ENCODE results near the gene TMEM158.

Gene TMEM158

DNA sequence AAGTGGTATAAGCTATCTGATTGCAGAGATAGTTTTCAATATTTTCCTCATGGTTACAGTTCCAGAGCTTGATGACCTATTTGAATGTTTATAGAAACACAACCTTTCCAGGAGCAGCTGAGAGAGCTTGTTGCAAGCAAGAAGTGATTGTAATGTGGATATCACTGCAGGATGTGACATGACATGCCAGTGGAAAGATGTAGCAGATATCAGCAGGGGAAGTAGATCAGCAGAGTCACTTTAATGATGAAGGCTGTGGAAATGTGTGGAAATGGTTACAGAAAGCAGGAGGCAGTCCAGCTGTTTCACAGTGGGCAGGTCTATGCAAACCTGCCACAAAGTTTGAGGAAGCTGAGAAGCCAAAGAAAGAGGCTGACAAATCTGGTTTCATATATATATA is 21.0 kb downstream of the TMEM158 start:
- FAIRE-seq (no peak), DNase-seq (ENCODE audit: insufficient read length, low spot score) (no peak)

DNA sequence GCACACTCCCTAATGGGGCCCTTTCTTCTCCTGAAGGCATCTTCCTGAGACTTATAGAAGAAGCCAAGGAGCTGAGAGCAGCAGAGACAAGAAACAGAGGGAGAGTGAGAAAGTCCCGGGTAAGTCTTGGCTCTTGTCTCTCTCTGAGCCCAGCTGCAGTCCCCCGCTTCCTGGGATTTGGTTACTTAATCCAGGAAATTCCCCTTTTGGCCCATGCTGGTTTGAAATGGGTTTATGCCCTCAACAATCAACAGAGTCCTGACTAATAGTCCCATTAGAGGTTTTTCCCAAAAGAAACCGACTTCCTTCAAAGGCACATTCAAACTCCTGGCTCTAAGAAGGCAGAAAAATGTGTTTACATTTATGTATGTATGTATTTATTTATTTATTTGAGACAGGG is 22.0 kb downstream of the TMEM158 start:
- DNase-seq (ENCODE audit: insufficient read length, low spot score) (no peak), FAIRE-seq (no peak)

DNA sequence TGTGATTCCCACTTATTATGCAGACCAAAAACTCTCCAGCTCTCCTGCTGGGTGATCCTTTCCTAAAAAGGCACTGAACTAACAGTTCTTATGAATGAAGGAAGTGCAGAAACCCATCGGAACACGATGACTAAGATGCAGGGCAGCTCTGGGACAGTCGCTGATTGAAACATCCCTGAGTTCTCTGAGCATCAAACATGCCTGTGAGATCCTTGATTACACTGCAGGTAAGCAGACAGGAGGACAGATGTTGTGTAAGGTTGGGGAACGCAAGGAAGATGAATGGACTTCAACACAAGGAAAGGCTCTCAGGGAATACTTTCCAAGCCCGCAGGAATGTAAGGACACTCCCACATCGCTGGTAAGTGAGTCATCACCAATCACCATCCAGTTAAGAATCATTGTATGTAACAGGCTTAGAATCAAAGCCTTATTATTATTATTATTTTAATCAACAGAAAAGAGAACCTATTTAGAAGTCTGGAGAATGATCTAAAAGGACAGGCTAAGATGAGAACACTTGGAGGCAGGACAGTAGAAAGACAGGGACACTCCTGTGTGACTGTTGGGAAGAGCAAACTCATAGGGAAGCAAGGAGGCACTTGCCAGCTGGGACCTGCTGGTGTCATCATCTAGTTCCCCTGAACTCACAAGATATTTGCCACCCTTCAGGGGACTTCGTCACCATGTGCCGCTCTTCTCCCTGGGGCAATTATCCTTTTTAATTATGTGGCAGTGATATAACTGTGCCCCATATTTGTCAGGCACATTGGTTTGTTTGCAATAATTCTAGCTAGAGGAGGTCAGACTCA is 26.0 kb downstream of the TMEM158 start:
- FAIRE-seq (peak; percentile 95), DNase-seq (ENCODE audit: insufficient read length, low spot score) (peak; percentile 92)

DNA sequence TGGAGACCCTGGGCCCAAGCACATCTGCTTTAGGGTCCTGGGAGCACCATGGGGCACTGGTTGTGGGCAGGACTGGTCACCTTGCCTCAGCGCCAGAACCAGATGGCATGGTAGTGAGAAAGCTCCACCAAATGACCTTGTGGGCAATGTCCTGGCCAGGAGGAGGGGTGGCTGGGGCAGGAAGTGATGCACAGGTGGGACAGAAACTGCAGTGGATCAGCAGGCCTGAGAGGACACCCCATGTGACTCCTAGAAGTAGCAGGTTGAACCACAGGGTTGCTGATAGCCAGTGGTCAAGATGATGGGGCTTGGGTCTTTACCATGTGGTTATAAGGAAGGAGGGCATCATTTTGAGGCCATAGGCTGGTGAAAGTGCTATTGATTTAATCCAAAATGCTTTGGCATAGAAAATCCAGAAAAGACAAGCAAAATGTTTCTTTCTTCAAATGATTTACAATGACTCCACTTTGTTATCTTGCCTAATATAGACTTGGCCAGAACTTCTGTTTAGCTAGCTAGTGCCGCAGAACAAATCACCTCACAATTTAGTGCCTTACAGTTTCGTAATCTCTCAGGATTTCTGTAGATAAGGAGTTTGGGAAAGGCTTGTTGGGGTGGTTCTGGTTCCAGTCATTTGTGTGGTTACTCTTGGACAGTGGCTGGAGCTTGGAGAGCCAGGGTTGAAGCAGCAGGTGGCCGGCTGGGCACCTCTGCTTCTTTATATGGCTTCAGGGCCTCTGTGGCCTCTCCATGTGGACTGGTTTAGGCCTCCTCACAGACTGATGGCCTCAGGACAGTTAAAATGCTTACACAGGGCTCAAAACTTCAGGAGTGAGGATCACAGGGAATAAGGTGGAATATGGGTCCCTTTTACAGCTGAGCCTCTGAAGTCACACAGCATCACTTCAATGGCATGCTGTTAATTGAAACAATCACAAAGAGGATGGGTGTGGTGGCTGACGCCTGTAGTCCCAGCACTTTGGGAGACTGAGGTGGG is 27.5 kb downstream of the TMEM158 start:
- FAIRE-seq, result no peak
- no peak for DNase-seq (ENCODE audit: insufficient read length, low spot score)

DNA sequence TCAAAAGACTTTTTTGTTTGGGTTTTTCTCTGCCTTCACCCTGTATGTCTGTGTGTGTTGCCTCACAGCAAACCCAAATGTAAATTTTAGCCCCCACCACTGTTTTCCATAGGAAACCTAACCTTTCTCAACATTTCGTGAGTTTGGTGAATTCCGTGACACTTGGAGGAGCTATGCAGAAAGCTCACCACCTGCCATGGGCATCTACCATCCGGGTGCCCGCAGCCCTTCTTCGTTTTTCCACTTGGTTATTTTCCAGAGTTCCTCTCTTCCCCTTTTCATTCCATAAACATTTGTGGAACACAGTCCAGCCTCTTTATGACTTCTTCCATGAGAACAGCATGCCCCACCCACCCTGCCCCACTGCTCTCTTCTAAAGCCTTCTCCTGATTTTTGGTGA is 31.3 kb downstream of the TMEM158 start:
- no peak for FAIRE-seq
- no peak for DNase-seq (ENCODE audit: insufficient read length, low spot score)

DNA sequence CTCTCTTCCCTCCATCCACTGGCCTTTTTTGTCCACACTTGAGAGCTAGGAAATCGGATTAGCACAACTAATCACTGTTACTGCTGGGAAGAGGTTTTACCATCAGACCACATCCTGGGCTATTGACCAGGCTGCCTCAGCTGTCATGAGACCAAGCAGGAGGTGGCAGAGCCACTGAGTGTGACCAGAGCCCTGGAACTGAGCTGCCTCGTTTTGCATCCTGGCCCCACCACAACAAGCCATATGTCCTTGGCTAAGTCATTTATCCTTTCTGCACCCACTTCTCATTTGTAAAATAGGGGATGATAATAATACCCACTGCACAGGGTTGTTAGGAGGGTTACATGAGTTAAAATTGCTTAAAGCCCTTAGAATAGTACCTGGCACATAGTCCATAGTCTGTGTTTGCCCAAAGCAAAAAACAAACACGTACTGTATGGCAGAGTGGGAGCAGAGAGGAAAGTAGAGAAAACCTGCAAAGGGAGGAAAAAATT is 34.1 kb downstream of the TMEM158 start:
- no peak for DNase-seq (ENCODE audit: insufficient read length, low spot score)
- FAIRE-seq, result no peak

DNA sequence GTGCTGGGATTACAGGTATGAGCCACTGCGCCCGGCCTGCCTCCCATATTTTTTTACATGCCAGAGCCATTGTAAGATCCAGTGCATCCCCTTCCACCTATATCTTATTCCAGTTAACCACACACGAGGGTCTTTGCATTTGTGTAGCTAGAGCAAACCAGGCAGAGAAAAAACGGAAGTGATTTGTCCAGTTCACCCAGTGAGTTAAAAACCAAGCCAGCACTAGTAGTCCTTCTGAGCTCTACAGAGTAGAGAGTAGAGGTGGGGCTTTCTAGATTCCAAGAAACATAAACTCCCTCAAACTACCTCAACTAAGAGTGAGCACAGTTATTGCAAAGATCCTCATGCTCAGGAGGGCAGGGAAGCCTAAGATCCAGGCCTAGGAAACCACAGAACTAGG is 34.7 kb downstream of the TMEM158 start:
- no peak for DNase-seq (ENCODE audit: insufficient read length, low spot score)
- FAIRE-seq, result no peak

DNA sequence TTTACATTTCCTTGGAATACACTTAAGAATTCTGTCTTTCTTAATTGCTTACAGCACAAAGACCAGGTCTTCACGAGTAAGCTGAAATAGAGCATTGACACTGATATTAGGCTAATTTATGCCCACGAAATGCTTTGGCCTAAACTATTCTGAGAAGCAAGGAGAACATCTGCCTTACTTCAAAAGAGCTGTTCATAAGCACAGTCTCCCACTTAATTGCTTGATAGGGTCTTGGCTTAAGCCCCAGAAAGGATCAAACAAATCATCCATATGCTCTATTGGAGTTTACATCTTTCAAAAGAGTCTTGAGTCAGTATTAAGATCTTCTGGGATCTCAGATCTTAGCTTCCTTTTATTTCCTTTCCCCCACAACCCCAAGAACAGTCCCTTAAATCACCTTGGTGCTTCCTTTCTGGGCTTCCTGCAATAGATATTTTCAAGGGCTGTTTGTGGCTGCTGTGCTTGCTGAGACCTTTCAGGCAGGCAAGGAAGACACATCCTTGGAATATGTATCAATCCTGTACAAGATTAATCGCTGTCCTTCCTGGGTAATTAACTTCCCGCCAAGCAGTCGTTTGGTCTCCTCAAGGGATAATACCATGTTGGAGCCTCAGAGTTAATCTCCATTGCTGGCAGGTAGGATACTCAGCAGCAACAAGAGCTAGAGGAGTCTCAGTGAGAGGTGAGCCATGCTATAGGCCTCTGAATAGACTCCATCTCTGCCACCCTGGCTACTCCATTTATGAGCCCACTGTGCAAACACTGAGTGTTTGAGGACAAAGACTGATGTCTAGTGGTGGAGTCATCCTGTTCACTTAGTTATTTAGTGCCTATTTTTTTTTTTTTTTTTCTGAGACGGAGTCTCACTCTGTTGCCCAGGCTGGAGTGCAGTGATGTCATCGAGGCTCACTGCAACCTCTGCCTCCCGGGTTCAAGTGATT is 37.1 kb downstream of the TMEM158 start:
- FAIRE-seq (no peak), DNase-seq (ENCODE audit: insufficient read length, low spot score) (no peak)

DNA sequence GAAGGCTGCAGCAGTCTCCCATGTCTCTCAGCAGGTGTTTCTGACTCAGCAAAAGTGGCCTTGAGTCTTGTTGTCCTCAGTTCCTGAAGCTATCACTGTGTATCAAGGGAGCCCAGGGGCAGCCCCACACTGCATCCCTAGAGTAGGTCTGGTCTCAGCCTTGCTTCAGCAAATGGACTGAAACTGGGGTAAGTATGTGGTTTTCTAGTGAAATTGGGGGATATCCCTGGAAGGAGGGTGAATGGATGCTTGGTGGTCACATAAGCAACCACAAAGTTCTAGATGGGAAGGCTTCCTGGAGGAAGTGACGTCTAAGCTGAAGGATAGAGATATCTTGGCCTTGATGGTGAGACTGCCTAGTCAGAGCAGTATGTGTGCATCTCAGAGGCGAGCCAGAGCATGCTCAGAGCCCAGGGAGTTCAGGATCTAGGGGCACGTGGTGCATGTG is 38.4 kb downstream of the TMEM158 start:
- no peak for FAIRE-seq

DNA sequence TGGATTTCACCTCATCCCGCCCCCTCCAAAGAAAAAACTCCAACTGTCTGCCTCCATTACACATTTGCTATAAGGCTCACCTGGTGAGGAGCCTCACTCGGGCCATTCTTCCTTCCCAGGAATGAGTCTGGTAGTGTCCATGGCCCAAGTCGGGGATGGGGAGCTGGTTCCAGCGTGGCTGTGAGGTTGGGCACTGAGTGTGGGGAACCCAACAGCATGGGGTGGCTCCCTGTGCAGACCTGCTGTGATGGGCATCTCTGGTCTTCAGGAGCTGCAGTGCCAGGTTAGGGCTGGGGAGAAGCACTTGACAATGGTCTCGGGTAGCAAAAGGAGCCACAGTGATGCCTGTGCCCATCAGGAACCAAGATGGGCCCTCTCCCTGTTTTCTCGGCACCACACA is 39.2 kb downstream of the TMEM158 start:
- no peak for FAIRE-seq
- no peak for DNase-seq (ENCODE audit: insufficient read length, low spot score)

More for the DNA sequence above, 38.4 kb downstream of the TMEM158 start:
- DNase-seq (ENCODE audit: insufficient read length, low spot score), result no peak

DNA sequence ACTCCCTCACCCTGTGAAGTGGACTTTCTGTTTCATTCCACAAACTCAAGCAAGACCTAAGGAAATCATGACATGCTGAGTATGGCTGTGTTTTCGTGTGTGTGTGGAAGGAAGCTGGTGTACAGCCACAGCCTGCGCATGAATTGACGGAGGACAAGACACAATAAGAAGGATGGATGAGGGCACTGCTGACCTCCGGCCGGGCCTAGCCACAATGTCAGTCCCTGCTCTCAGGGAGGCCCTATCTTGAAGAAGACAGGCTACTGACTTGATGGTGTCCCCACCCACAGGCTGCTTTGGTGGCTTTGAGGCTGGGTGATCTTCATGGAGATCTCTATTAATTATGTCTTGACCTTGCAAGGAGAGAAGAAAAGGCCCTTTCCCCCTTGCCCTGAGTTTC is 40.6 kb downstream of the TMEM158 start:
- no peak for FAIRE-seq
- DNase-seq (ENCODE audit: insufficient read length, low spot score), result no peak

DNA sequence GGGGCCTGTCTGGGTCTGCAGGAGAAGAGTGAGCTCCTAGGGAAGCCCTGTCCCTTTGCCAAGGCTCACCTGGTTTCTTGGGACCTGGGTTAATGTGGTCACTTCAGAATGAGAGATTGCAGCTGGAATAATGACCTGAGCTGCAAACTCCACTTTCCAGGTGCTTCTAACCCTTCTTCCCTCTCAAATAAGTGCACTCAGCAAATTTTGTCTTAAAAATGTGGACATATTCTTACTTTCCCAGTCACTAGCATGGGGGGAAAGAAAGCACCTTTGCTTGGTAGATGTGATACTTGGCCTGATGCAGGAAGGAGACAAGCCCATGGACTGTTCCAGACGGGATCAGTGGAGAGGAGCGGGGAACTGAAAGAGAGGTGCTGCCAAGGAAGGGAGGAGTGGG is 41.0 kb downstream of the TMEM158 start:
- DNase-seq (ENCODE audit: insufficient read length, low spot score) (no peak), FAIRE-seq (no peak)

DNA sequence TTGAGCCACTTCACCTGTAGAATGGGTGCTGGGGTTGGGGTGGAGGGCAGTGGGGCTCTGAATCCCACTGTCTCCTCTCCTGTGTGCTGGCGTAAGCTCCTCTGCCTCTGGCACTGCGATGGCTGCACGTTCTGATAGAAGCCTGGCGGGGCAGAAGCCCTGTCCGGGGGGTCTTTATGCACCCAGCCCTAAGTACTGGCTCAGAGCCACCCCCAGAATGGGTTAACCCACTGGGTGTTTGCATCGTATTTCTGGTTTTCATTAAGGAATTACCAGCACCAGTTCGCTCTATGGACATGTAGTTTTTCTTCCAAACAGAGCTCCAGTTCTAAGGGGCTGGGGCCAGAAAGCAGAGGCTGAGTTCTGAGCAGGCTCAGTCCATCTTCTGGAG is 42.2 kb downstream of the TMEM158 start:
- FAIRE-seq, result no peak
- DNase-seq (ENCODE audit: insufficient read length, low spot score), result no peak

DNA sequence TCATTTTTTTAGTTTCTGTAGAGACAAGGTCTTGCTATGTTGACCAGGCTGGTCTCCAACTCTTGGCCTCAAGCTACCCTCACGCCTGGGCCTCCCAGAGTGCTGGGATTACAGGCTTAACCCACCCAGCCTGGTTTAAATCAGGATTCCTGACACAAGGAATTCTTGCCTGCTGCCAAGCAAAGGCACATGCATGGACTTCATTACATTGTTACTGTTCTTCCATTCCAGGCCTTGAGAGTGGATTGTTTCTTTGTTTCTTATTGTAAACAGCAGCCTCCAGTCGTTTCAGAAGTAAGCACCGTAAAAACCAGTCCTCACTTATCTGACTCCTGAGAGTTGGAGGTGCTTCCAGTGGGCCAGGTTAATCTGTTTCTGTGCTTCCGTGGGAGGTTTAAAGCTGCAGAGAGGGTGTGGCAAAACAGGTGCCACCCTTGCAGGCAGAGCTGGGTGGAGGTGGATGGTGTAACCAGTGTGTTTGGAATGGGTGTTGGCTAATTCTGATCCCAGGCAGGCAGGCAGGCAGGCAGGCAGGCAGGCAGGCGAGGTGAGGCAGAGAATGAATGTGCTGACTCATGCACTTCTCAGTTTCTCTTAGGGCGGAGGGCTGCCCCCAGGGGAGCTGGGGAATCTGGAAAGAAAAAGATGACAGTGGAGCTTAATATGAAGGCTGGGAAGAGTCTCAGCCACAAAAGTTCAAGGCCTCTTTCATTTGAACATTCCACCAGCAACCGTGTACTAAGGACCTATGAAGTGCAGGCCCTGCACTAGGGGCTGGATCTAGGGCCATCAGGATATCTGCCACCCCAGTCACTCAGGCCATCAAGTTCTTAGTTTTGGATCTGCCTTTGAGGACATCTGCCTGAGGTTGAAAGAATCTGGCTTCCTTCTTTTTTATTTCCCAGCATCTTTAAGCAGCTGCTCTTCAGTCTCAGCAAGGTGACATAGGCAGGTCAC is 42.9 kb downstream of the TMEM158 start:
- peak; percentile 63 for DNase-seq (ENCODE audit: insufficient read length, low spot score)
- peak; percentile 87 for FAIRE-seq

DNA sequence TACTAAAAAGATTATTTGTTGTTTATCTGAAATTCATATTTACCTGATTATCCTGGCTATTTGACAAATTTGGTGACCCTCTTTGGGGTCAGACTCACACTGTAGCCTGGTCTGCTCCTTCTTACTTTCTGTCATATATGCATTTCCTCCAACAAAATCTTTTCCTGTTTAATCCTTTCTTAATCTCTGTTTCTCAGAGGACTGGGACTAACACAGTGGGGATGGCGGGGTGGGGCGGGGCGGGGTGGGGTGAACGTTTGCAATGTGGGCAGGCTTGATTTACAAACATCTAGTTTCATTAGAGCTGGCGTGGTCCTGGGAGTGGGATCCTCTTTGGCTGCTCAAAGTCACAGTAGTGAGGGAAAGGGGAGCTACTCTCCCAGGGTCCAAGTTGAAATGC is 44.6 kb downstream of the TMEM158 start:
- no peak for DNase-seq (ENCODE audit: insufficient read length, low spot score)
- FAIRE-seq, result no peak

DNA sequence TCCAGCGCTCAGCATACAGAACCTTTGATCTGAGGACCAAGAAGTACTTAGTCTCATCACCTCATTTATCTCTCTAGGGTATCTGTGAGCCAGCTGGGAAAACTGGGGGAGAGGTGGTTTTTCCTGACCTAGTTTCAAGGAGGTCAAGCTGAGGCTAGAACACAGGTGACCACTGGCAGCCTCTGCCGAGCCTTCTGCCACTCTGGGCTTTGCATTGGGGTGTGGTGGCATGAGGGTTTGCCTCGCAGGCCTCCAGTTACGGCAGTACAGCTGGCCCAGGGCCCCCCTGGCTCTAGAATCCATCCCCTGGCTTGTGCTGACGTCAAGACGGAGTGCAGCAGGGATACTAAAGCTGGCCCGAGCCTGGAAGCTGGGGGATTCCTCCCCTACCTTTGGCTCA is 45.2 kb downstream of the TMEM158 start:
- no peak for FAIRE-seq

DNA sequence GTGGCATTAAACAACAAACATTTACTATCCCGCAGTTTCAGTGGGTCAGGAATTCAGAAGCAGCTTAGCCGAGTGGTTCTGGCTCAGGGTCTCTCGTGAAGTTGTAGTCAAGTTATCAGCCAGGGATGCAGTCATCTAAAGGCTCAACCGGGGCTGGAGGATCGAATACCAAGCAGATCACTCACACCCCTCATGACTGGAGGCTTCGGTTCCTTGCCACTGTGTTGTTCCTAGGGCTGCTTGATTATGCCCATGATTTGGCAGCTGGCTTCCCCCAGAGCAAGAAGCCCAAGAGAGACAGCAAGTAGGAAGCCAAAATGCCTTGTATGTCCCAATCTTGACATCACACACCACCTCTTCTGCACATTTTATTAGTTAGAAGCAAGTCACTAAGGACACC is 46.0 kb downstream of the TMEM158 start:
- peak; percentile 71 for FAIRE-seq
- DNase-seq (ENCODE audit: insufficient read length, low spot score), result no peak

More for the DNA sequence above, 45.2 kb downstream of the TMEM158 start:
- DNase-seq (ENCODE audit: insufficient read length, low spot score), result no peak

DNA sequence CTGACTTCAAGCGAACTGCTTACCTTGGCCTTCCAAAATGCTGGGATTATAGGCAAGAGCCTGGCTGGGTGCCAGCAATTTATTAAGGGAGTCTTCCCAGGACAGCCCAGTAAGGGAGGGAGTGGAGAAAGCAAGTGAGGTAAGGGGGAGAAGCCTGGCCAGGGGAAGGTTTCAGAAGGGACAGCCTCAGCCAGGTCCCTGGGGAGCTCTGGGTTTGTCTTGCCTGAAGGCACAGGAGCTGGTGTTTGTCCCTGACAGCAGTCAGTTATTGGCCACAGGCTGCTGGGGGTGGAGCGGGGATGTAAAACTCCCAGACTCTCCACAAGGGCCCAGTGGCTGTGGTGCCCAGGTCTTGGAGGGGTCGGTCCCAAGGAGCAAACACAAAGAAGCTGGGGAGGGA is 46.9 kb downstream of the TMEM158 start:
- DNase-seq (ENCODE audit: insufficient read length, low spot score) (no peak), FAIRE-seq (no peak)

Data from HTR-8/SVneo (cell line).